ENCODE measurements around the gene CD81. TPM values are rescaled to one million over a fixed set of nuclear protein-coding genes. Genes with fewer than 3 reads are reported as not detected.

Gene CD81
- total RNA-seq, 1 donor from 2014 or later = 347 TPM

DNA sequence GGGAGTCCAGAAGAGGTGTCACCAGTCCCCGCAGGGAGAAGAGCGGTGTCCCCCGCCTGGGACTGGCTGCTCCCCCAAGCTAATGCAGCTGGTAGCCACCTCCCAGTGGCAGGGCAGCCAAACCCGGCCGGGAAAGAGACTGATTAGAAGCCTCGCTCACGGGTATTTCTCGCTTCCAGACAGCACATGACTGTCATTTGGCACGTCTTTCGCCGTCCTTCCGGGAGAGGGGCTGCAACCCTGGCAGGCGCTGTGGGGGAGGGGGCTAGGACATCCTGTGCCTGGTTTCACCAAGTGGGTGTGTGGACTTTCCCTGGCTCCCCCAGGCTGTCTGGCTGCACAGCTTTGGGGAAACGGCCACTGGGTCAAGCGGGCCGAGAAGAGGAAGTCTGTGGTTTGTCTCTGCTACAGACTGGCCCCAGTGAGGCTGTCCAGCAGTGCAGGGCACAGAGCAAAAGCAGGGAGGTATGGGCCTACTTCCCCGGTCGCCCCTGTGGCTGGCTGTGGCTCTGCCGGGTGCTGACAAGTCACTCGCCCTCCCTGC, 3.8 kb downstream of the CD81 start:
- H3K27ac Mint-ChIP-seq (ENCODE audit: unreplicated experiment) = no peak overlapping the region

GRCh38 chr11:2381494-2382128, 4.5 kb downstream of the CD81 start:
- Mint-ChIP-seq H3K4me3 (ENCODE audit: unreplicated experiment) (peak overlapping the region; percentile 70), H3K36me3 (ENCODE audit: unreplicated experiment) (no peaks in the 10 kb centered on the region), H3K9me3 (ENCODE audit: unreplicated experiment) (peaks cover 12% of the 10 kb centered on the region), H3K27ac (ENCODE audit: unreplicated experiment) (peak overlapping the region; percentile 62), H3K27me3 (ENCODE audit: unreplicated experiment) (peaks cover 8% of the 10 kb centered on the region), H3K4me1 (ENCODE audit: low read depth, unreplicated experiment) (peaks cover 14% of the 10 kb centered on the region)
- TF ChIP-seq, protein P1, sequence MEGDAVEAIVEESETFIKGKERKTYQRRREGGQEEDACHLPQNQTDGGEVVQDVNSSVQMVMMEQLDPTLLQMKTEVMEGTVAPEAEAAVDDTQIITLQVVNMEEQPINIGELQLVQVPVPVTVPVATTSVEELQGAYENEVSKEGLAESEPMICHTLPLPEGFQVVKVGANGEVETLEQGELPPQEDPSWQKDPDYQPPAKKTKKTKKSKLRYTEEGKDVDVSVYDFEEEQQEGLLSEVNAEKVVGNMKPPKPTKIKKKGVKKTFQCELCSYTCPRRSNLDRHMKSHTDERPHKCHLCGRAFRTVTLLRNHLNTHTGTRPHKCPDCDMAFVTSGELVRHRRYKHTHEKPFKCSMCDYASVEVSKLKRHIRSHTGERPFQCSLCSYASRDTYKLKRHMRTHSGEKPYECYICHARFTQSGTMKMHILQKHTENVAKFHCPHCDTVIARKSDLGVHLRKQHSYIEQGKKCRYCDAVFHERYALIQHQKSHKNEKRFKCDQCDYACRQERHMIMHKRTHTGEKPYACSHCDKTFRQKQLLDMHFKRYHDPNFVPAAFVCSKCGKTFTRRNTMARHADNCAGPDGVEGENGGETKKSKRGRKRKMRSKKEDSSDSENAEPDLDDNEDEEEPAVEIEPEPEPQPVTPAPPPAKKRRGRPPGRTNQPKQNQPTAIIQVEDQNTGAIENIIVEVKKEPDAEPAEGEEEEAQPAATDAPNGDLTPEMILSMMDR (IDR thresholded peaks at IDR 0.05; ENCODE audit: partially characterized antibody, unreplicated experiment) = no peak
- DNase-seq = peak; percentile 6

More for the DNA sequence above, 3.8 kb downstream of the CD81 start:
- TF ChIP-seq, protein P1 (IDR thresholded peaks at IDR 0.05; ENCODE audit: partially characterized antibody, unreplicated experiment) = no peak
- peaks cover 12% of the 10 kb centered on the region for H3K27me3 Mint-ChIP-seq (ENCODE audit: unreplicated experiment)
- H3K4me3 Mint-ChIP-seq (ENCODE audit: unreplicated experiment) = peak overlapping the region; percentile 70
- peak; percentile 13 for DNase-seq
- H3K36me3 Mint-ChIP-seq (ENCODE audit: unreplicated experiment) = no peaks in the 10 kb centered on the region
- peaks cover 11% of the 10 kb centered on the region for H3K4me1 Mint-ChIP-seq (ENCODE audit: low read depth, unreplicated experiment)
- H3K9me3 Mint-ChIP-seq (ENCODE audit: unreplicated experiment) = peaks cover 12% of the 10 kb centered on the region

DNA sequence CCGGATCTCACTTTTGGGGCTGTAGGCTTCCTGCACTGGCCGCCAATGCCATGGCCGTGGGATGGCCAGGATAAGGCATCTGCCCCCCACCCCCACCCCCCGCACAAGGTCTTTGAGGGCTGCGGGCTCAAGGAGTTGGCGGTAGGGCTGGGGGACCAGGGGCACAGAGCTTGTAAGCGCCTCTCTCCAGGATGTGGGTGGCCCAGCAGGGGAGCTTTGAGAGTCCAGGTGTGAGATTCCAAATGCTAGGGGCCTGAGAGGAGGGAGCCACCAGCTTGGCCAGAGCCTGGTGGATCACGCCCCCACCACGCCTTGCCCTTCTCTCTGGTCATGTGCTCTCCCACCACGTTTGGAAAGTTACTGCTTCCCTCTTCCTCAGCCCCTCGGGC, 5.0 kb downstream of the CD81 start:
- Mint-ChIP-seq H3K4me3 (ENCODE audit: unreplicated experiment) (no peak overlapping the region), H3K4me1 (ENCODE audit: low read depth, unreplicated experiment) (peaks cover 14% of the 10 kb centered on the region), H3K9me3 (ENCODE audit: unreplicated experiment) (peaks cover 12% of the 10 kb centered on the region), H3K27ac (ENCODE audit: unreplicated experiment) (peak overlapping the region; percentile 70), H3K27me3 (ENCODE audit: unreplicated experiment) (peaks cover 8% of the 10 kb centered on the region), H3K36me3 (ENCODE audit: unreplicated experiment) (no peaks in the 10 kb centered on the region)
- TF ChIP-seq, protein P1 (IDR thresholded peaks at IDR 0.05; ENCODE audit: partially characterized antibody, unreplicated experiment) = no peak
- no peak for DNase-seq

DNA sequence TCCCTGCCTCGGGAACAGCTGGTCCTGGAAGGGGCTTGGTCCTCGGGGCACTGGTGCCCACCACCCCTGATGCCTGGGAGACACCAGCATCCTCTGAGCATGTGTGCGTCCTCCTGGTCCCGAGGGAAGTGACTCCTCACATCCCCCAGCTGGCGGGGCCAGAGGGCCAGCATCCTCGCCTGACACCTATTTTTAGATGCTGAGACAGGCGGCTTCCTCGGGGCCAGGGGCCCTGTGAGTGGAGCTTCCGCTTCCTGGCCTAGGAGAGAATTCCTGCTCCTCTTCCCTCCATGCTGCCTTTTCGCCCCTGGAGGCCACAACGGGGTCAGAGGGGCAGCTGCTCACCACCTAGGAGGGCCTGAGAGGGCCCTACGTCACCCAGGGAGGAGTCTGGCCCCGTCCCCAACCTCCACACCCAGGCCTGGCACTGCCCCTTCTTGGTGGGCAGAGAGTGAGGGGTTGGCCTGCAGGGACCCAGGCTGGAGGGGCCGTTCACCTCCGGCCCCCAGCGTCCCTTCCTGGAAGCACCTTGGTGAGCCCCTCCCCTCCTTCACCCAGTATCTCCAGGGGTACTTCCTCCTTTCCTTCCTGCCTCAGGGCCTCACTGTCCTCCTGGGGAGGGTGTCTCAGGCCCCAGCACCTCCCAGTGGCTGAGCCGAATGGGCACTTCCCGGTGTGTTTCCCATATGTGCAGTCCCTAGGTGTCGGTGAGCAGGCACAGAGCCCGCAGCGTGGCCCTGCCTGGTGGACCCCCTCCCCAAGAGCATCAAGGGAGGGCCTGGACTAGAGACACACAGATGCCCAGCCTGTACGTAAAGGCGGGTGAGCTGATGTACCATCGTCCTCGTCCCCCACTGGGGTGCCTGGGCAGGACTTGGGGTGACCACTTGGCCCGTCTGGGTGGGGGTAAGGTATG, 6.1 kb downstream of the CD81 start:
- no peaks in the 10 kb centered on the region for H3K36me3 Mint-ChIP-seq (ENCODE audit: unreplicated experiment)
- peaks cover 10% of the 10 kb centered on the region for H3K9me3 Mint-ChIP-seq (ENCODE audit: unreplicated experiment)
- H3K4me3 Mint-ChIP-seq (ENCODE audit: unreplicated experiment) = peak overlapping the region; percentile 68
- TF ChIP-seq, protein P1 (IDR thresholded peaks at IDR 0.05; ENCODE audit: partially characterized antibody, unreplicated experiment) = no peak
- H3K27ac Mint-ChIP-seq (ENCODE audit: unreplicated experiment) = peak overlapping the region; percentile 72
- H3K4me1 Mint-ChIP-seq (ENCODE audit: low read depth, unreplicated experiment) = peaks cover 16% of the 10 kb centered on the region
- H3K27me3 Mint-ChIP-seq (ENCODE audit: unreplicated experiment) = peaks cover 8% of the 10 kb centered on the region
- peak; percentile 60 for DNase-seq

All from glutamatergic neuron (in vitro differentiated cells).